ENCODE data around the gene SYNDIG1L. TPM values are rescaled to one million over a fixed set of nuclear protein-coding genes. Genes with fewer than 3 reads are reported as not detected.

Gene SYNDIG1L
- total and polyA plus RNA-seq, 2 of the 8 experiments (the other 6 are each of a cell fraction or from before 2014, with no cell fraction given), result 3.0 to 3.2 TPM

- no peaks in the 10 kb centered on the region for H3K79me1 ChIP-seq (ENCODE audit: low read depth, low read length)
- no peak overlapping the region for H4K8ac ChIP-seq (ENCODE audit: extremely low read depth, insufficient read depth, low read length)
- no peak overlapping the region for H3K18ac ChIP-seq (ENCODE audit: extremely low read depth, low read length)
- ChIA-PET POLR2A (ENCODE audit: partially characterized antibody) (interaction anchor here (0.8 to 1.3 kb wide), 4 partner anchors 10 to 183 kb away, joined by 3 to 4 read pairs (median 3); no protein-coding TSS in a partner anchor), CTCF (ENCODE audit: partially characterized antibody) (interaction anchor here (0.6 to 18.2 kb wide), 4 partner anchors 13 to 171 kb away, joined by 3 to 181 read pairs (median 4); no protein-coding TSS in a partner anchor)
- WGBS, 2 experiments (ENCODE audit: extremely low coverage in 1 of 2, insufficient coverage in 1 of 2, insufficient read length in 1 of 2, insufficient replicate concordance in 2 of 2, low coverage in 1 of 2, low lambda C conversion rate in 2 of 2, missing lambda C conversion rate in 1 of 2), result 94% methylated on average over 3 of the region's 3 CpGs; no CpG with 5 or more reads in 1 of the 2 experiments
- no peak overlapping the region for H2BK5ac ChIP-seq (ENCODE audit: low read depth, low read length)
- H3K27ac ChIP-seq (ENCODE audit: low read depth, low read length), result no peak overlapping the region
- H2AFZ ChIP-seq (ENCODE audit: low read length), result no peak overlapping the region
- H3K23me2 ChIP-seq (ENCODE audit: low read depth, low read length), result no peaks in the 10 kb centered on the region
- no peaks in the 10 kb centered on the region for H3K9me3 ChIP-seq (ENCODE audit: insufficient read depth in 2 of 2, low read depth in 1 of 2, low read length in 1 of 2)
- H3K27me3 ChIP-seq (replicated peaks in 1 of 4; ENCODE audit: control insufficient read depth in 3 of 4, extremely low read depth in 1 of 4, insufficient read depth in 3 of 4, low read length in 3 of 4), result no peaks in the 10 kb centered on the region
- H3K4me1 ChIP-seq (replicated peaks in 1 of 4; ENCODE audit: control insufficient read depth in 3 of 4, insufficient read depth in 4 of 4, low read length in 3 of 4), result no peaks in the 10 kb centered on the region; a peak in 1 of 7 replicates
- no peak overlapping the region for H3K4me3 ChIP-seq (ENCODE audit: extremely low read depth in 1 of 4, insufficient read depth in 2 of 4, low read depth in 3 of 4, low read length in 4 of 4)
- H3K9ac ChIP-seq (replicated peaks in 1 of 4; ENCODE audit: extremely low read depth in 1 of 4, low read depth in 3 of 4, low read length in 3 of 4), result no peak overlapping the region
- H4K91ac ChIP-seq (replicated peaks; ENCODE audit: insufficient read length, low read length), result no peak overlapping the region
- no peaks in the 10 kb centered on the region for H3K79me2 ChIP-seq (ENCODE audit: control insufficient read depth in 1 of 2, insufficient read depth in 2 of 2, low read length in 2 of 2)
- H3K23ac ChIP-seq (ENCODE audit: insufficient read length), result no peak overlapping the region
- no peak for FAIRE-seq
- peak in 1 of 2 experiments; percentile 34 for DNase-seq (ENCODE audit: low read depth in 1 of 2, low spot score in 2 of 2)
- H4K5ac ChIP-seq (ENCODE audit: insufficient read length, low read depth, low read length), result no peak overlapping the region
- H2BK15ac ChIP-seq (ENCODE audit: low read length), result no peak overlapping the region
- no peak overlapping the region for H2BK120ac ChIP-seq (replicated peaks; ENCODE audit: low read depth, low read length)
- no peak overlapping the region for H2BK12ac ChIP-seq (ENCODE audit: low read depth, low read length)
- H4K20me1 ChIP-seq (replicated peaks in 1 of 2; ENCODE audit: control insufficient read depth in 1 of 2, insufficient read depth in 2 of 2, low read length in 2 of 2), result no peaks in the 10 kb centered on the region
- H3K56ac ChIP-seq (replicated peaks; ENCODE audit: insufficient read length, low read depth, low read length), result no peak overlapping the region
- H2BK20ac ChIP-seq (ENCODE audit: low read length), result no peak overlapping the region
- TF ChIP-seq MAFK (IDR thresholded peaks at IDR 0.05; ENCODE audit: low read depth, low read length), result no peak
- no peak for TF ChIP-seq CHD2 (IDR thresholded peaks at IDR 0.05; ENCODE audit: low read length)
- TF ChIP-seq FOSL1 (IDR thresholded peaks at IDR 0.05; ENCODE audit: insufficient read depth, low read depth, low read length), result no peak
- TF ChIP-seq POLR2A (IDR thresholded peaks at IDR 0.05; ENCODE audit: control extremely low read depth in 1 of 2, low read depth in 2 of 2, low read length in 2 of 2), result no peak
- no peak overlapping the region for H3K4ac ChIP-seq (replicated peaks; ENCODE audit: insufficient read length, low read depth, low read length)
- H3K36me3 ChIP-seq (ENCODE audit: control insufficient read depth in 2 of 4, insufficient read depth in 4 of 4, low read length in 3 of 4), result no peaks in the 10 kb centered on the region
- H2AK5ac ChIP-seq (ENCODE audit: low read depth, low read length), result no peak overlapping the region
- H3K4me2 ChIP-seq (ENCODE audit: insufficient read depth in 1 of 2, low read depth in 2 of 2, low read length in 2 of 2), result no peak overlapping the region
- H3K14ac ChIP-seq (ENCODE audit: insufficient read length), result no peak overlapping the region
These were observed 38.8 kb upstream of the SYNDIG1L start for GRCh38 chr14:74464785-74465184.

All from H1 (cell line).